AG04449 (cell line): Measurements from ENCODE around the gene MTUS2.

ENCODE experiments used
- CTCF ChIA-PET: fragments of 350-600 bp; formaldehyde crosslinking; extraction: SDS; loops from one replicate; lab custom pipeline; 2021; ENCODE audit warnings: antibody characterized with exemption; lab: Yijun Ruan, JAX
- POLR2A ChIA-PET: fragments of 400-600, 350-600 bp; formaldehyde crosslinking; extraction: SDS; loops from one replicate; lab custom pipeline; 2020; ENCODE audit warnings: antibody characterized with exemption, inconsistent platforms; lab: Yijun Ruan, JAX
- DNase-seq: peaks from one replicate; pipeline ENCODE4 v3.0.0-alpha.2; 2010; ENCODE audit warnings: low read depth, low spot score
- H3K4me3 ChIP-seq: 2 replicates; pipeline ENCODE4 v1.5.1; 2011; ENCODE audit warnings: low read depth, mild to moderate bottlenecking, control low read depth, low read length
- CTCF ChIP-seq: IDR thresholded peaks from one replicate; pipeline ENCODE4 v1.5.1; 2011; ENCODE audit warnings: mild to moderate bottlenecking, moderate library complexity, low read length, control low read depth, inconsistent platforms; ENCODE audit not compliant: insufficient read depth; ENCODE audit errors: missing control alignments

Gene MTUS2

GRCh38 chr13:29534083-29534482 is 713.9 kb downstream of the MTUS2 start:
- ChIA-PET CTCF (interaction anchor here (0.9 to 1.2 kb wide), 2 partner anchors 11 to 26 kb away, joined by 3 read pairs; no protein-coding TSS in a partner anchor), POLR2A (no interaction called here)
- no peak overlapping the region for H3K4me3 ChIP-seq
- no peak for DNase-seq
- TF ChIP-seq CTCF = no peak

- TF ChIP-seq CTCF = no peak
- CTCF ChIA-PET = interaction anchor here (3.8 kb wide), 1 partner anchor 28 kb away, joined by 13 read pairs; no protein-coding TSS in a partner anchor
- POLR2A ChIA-PET = no interaction called here
- no peak for DNase-seq
- no peak overlapping the region for H3K4me3 ChIP-seq
Measured at GRCh38 chr13:29535663-29536655, 715.8 kb downstream of the MTUS2 start.

GRCh38 chr13:29536853-29537252 is 716.7 kb downstream of the MTUS2 start:
- ChIA-PET CTCF (interaction anchor here (3.8 kb wide), 1 partner anchor 29 kb away, joined by 13 read pairs; no protein-coding TSS in a partner anchor), POLR2A (no interaction called here)
- no peak for DNase-seq
- no peak for TF ChIP-seq CTCF
- H3K4me3 ChIP-seq = no peak overlapping the region

- POLR2A ChIA-PET = no interaction called here
- DNase-seq = no peak
- no peak for TF ChIP-seq CTCF
- CTCF ChIA-PET = interaction anchor here (1.2 to 3.8 kb wide), 4 partner anchors 10 to 171 kb away, joined by 3 to 13 read pairs (median 4); no protein-coding TSS in a partner anchor
- no peak overlapping the region for H3K4me3 ChIP-seq
Measured at GRCh38 chr13:29537736-29538651, 717.9 kb downstream of the MTUS2 start.

- POLR2A ChIA-PET = no interaction called here
- DNase-seq = no peak
- CTCF ChIA-PET = interaction anchor here (1.2 to 3.8 kb wide), 4 partner anchors 10 to 171 kb away, joined by 3 to 13 read pairs (median 4); no protein-coding TSS in a partner anchor
- no peak for TF ChIP-seq CTCF
- H3K4me3 ChIP-seq = no peak overlapping the region
Measured at GRCh38 chr13:29538652-29539040, 718.5 kb downstream of the MTUS2 start.
